OCI-LY3 (cell line): ENCODE results near the gene MFSD12.

ENCODE experiments used
- EZH2phosphoT487 ChIP-seq: fragments of 200-600 bp; shearing (Covaris generic); IDR thresholded peaks from 2 replicates; pipeline ENCODE4 v1.6.1; 2018; ENCODE audit warnings: antibody characterized with exemption, mixed run types, low read depth
- TF ChIP-seq, protein P1 (sequence below): fragments of 200-600, 300-600 bp; sonication (generic); IDR thresholded peaks from 2 replicates; pipeline ENCODE4 v1.5.1; 2014; ENCODE audit warnings: antibody characterized with exemption, low read length, low read depth

- TF ChIP-seq, protein P1, sequence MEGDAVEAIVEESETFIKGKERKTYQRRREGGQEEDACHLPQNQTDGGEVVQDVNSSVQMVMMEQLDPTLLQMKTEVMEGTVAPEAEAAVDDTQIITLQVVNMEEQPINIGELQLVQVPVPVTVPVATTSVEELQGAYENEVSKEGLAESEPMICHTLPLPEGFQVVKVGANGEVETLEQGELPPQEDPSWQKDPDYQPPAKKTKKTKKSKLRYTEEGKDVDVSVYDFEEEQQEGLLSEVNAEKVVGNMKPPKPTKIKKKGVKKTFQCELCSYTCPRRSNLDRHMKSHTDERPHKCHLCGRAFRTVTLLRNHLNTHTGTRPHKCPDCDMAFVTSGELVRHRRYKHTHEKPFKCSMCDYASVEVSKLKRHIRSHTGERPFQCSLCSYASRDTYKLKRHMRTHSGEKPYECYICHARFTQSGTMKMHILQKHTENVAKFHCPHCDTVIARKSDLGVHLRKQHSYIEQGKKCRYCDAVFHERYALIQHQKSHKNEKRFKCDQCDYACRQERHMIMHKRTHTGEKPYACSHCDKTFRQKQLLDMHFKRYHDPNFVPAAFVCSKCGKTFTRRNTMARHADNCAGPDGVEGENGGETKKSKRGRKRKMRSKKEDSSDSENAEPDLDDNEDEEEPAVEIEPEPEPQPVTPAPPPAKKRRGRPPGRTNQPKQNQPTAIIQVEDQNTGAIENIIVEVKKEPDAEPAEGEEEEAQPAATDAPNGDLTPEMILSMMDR, result no peak
- no peak for TF ChIP-seq EZH2phosphoT487
Measured at GRCh38 chr19:3573162-3573857, 15.9 kb upstream of the MFSD12 start.
